Activated naive CD4-positive, alpha-beta T cell treated with anti-CD3 and anti-CD28 coated beads, Interleukin-2, amount 50 U/mL, for 72 hours (primary cell): ENCODE data around the gene CCL26. TPM values are rescaled to one million over a fixed set of nuclear protein-coding genes. Genes with fewer than 3 reads are reported as not detected.

Experiments
- ATAC-seq, 2 donors: fragments of 150-1000 bp; cut with Tn5 transposase; 2 replicates each; pipeline ENCODE4 v1.10.0; 2021; ENCODE audit warnings: mild to moderate bottlenecking in 2 of 2, moderate library complexity in 2 of 2
- DNase-seq, 2 donors: peaks; one replicate each; pipeline ENCODE4 v3.0.0; 2021 to 2022; ENCODE audit warnings: low spot score in 2 of 2
- H3K27ac Mint-ChIP-seq, 2 donors: one replicate each; pipeline ENCODE4 v1.8.0; 2022; ENCODE audit warnings: mild to moderate bottlenecking in 2 of 2, mixed read lengths in 2 of 2
- H3K36me3 Mint-ChIP-seq, 2 donors: one replicate each; pipeline ENCODE4 v1.8.0; 2022; ENCODE audit warnings: mixed read lengths in 2 of 2
- H3K9me3 Mint-ChIP-seq, 2 donors: one replicate each; pipeline ENCODE4 v1.8.0; 2022; ENCODE audit warnings: mixed read lengths in 2 of 2
- total RNA-seq, 2 donors: library from RNA; stranded (reverse); gene quantifications; one replicate each; pipeline ENCODE4 v1.2.3, GENCODE V29; 2022

The CCL26 gene
- total RNA-seq, 2 donors from 2014 or later = not detected

DNA sequence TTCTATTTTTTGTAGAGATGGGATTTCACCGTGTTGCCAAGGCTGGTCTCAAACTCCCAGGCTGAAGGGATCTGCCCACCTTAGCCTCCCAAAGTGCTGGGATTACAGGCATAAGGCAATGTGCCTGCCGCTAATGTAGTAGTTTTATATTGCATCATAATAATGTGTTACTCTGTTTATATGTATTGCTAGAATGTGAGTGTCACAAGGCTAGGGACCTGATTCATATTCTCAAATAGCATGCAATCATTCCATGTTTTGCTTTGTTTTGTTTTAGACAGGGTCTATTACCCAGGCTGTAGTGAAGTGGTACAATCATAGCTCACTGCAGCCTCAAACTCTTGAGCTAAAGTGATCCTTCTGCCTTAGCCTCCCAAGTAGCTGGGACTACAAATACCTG, 13.5 kb downstream of the CCL26 start:
- ATAC-seq (no peak), DNase-seq (no peak)
- no peaks in the 10 kb centered on the region for H3K36me3 Mint-ChIP-seq
- no peak overlapping the region for H3K27ac Mint-ChIP-seq
- H3K9me3 Mint-ChIP-seq = no peaks in the 10 kb centered on the region

DNA sequence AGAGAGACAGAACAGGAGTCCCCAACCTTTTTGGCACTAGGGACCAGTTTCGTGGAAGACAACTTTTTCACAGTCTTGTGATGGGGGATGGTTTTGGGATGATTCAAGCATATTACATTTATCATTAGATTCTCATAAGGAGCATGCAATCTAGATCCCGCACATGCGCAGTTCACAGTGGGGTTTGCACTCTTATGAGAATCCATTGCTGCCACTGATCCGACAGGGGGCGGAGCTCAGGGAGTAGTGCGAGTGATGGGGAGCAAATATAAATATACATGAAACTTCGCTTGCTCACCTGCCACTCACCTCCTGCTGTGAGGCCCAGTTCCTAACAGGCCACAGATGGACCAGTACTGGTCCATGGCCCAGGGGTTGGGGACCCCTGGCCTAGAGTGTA, 14.2 kb downstream of the CCL26 start:
- ATAC-seq (no peak), DNase-seq (no peak)
- no peaks in the 10 kb centered on the region for H3K9me3 Mint-ChIP-seq
- H3K36me3 Mint-ChIP-seq = no peaks in the 10 kb centered on the region
- no peak overlapping the region for H3K27ac Mint-ChIP-seq

DNA sequence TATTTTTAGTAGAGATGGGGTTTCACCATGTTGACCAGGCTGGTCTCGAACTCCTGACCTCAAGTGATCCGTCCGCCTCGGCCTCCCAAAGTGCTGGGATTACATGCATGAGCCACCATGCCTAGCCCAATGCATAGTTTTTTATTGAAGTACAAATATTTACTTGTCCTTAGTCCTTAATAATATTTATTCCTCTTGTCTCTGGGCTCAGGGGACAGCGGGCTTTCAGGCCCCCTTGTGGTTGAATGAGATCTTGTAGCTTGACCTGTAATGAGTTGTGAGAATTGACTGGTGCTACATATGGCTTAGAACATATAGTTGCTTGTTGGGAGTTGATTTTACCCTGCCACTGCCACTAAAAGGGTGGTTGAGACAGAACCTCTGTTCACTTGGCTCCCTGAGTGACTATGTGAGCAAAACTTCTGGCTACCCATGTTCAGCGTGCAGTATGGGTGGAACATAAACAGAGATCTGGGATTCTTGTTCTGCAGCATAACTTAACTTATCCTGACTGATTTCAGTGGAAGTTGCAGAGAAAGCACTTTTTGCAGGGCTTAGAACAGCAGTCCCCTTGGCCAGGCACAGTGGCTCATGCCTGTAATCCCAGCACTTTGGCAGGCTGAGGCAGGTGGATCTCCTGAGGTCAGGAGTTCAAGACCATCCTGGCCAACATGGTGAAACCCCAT, 14.9 kb downstream of the CCL26 start:
- H3K36me3 Mint-ChIP-seq = no peaks in the 10 kb centered on the region
- H3K27ac Mint-ChIP-seq = no peak overlapping the region
- no peak for DNase-seq
- no peak for ATAC-seq
- no peaks in the 10 kb centered on the region for H3K9me3 Mint-ChIP-seq

DNA sequence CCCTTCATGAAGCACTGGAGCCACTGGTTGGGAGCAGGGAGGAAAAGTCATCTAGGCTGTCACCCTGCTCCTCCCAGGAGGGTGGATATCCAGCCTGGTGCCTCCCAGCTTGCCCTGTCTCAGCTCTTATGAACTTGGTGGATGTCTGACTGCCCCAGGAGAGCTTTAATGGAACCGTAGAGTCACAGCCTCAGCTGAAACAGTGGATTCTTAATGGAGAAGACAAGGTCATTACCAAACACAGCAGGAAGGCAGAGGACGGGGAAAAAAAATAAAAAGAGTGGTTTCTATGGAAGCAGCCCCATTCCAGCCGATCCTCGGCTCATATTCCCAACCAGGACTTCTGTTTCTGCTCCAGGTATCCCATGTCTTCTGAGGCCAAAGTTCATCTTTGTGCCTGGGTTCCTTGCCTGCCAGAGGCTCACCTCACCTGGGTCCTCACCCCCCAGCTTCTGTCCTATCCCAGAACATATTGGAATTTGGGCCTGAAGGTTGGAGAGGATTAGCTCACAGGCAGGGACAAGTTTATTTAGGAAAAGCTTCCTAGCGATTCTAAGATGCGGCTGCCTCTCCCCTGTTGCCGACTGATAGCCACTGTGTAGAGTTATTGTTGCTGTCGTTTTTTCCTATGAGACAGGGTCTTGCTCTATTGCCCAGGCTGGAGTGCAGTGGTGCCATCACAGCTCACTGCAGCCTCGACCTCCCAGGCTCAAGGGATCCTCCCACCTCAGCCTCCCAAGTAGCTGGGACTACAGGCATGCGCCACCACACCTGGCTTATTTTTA, 15.6 kb downstream of the CCL26 start:
- ATAC-seq (no peak), DNase-seq (no peak)
- Mint-ChIP-seq H3K9me3 (no peaks in the 10 kb centered on the region), H3K27ac (no peak overlapping the region), H3K36me3 (no peaks in the 10 kb centered on the region)

DNA sequence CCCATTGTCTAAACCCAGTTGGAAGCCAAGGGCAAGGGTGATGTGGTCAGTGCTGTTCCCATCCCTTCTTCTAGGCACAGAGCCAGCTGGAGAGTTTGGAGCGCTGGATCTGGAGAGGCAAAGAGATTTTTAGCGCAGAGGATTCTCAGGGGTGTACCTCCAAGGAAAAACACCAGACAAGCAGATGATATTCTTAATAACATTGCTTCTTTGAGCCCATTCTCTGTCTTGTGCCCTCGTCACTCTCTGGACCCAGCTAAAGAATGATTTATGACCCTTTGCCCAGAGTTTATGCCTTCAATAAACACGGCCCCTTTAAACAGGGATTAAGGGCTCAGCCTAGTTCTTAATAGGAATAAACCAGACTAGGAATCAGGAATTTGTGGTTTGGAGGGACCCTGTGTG, 28.6 kb downstream of the CCL26 start:
- Mint-ChIP-seq H3K9me3 (no peaks in the 10 kb centered on the region), H3K36me3 (no peaks in the 10 kb centered on the region), H3K27ac (no peak overlapping the region)
- ATAC-seq = no peak
- DNase-seq = no peak

DNA sequence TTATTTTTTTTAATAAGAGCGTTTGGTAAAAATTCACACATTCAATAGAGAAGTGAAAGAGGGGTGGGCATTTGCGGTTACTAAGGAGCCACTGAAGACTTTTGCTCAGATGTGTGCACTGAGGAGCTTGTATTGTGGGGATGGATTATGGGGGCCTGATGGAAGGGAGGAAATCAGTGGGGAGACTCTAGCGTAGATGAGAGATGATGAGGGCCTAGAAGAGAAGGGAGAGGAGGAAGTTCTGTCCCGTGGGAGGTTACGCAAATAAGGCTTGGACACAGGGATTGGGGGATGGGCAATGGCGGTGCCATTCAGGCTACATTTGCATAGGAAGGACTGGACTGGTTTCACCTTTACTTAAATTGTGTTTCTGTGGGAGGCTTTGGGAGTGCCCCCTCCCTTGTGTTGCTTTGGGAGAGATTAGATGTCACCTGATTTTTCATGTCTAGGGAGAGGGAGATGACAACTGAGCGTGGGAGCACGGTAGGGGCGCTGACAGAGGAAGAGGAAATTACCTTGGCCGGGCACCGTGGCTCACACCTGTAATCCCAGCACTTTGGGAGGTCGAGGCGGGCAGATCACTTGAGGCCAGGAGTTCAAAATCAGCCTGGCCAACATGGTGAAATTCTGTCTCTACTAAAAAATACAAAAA, 31.0 kb downstream of the CCL26 start:
- Mint-ChIP-seq H3K36me3 (no peaks in the 10 kb centered on the region), H3K27ac (no peak overlapping the region), H3K9me3 (no peaks in the 10 kb centered on the region)
- no peak for DNase-seq
- no peak for ATAC-seq

DNA sequence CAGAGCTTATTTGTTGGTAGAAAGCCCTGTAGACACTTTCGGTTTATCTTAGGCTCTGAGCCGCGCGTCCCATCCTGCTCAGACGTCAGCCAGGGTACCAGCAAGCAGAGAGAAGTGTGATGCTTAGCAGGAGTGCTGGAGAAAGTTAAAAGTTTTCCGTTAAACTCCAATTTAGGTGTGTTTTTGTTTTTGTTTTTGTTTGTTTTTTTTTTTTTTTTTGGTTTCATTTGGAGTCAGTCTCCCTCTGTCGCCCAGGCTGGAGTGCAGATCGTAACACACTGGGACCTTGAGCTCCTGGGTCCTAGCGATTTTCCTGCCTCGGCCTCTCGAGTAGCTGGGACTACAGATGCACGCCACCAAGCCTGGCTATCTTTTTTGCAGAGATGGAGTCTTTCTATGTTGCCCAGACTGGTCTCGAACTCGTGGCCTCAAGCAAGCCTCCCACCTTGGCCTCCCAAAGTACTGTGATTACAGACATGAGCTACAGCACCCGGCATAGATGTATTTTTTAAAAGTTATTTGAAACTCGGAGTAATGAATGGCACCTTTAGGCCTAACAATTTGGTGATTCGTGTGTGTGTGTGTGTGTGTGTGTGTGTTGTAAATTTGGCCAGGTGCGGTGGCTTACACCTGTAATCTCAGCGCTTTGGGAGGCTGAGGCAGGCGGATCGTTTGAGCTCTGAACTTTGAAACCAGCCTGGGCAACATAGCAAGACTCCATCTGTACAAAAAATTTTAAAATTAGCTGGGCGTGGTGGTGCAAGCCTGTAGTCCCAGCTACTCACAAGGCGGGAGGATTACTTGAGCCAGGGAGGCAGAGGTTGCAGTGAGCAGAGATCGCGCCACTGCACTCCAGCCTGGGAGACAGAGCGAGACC, 32.0 kb downstream of the CCL26 start:
- peak overlapping the region; percentile 67 to 95 for H3K27ac Mint-ChIP-seq
- H3K36me3 Mint-ChIP-seq = no peaks in the 10 kb centered on the region
- no peak for ATAC-seq
- H3K9me3 Mint-ChIP-seq = no peaks in the 10 kb centered on the region
- no peak for DNase-seq

DNA sequence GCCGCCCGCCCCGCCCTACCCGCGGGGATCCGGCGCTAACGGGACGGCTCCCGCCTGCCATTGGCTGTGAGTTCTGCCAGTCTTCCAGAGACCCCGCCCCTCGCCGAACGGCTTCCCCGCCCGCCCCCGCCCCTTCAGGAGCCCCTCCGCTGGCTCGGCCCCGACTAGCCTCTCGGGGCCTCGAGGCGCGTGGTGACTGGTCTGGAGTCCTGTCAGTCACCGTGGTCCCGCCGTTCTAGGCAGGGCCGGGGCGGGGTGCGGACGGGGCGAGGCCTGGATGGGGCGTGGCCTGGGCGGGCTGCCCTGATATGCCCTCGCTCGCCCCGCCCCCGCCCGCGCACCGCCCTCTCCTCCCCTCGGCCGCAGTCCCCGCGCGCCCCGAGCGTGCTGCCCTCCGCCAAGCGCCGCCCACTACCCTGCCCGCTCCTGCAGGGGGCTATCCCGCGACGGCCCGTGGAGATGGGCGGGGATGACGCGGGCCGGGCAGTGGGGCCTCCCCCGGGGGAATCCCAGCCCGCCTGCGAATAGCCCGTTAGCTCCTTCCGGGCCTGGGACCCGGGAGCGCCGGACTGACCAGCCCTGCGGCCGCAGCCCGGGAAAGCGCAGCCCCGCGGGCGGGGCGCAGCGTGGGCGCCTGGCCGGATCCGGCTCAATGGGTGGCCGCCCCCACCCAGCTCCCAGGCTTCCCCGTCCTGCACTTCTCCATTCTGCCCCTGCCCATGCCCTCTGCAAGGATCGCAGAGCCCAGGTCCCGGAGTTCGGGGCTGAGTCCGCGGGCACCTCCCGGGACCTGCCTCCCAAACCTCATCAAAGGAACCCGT, 32.8 kb downstream of the CCL26 start:
- H3K27ac Mint-ChIP-seq = peak overlapping the region; percentile 82 to 95
- no peaks in the 10 kb centered on the region for H3K36me3 Mint-ChIP-seq
- H3K9me3 Mint-ChIP-seq = no peaks in the 10 kb centered on the region
- DNase-seq = peak; percentile 98 to 99
- peak; percentile 90 to 97 for ATAC-seq

DNA sequence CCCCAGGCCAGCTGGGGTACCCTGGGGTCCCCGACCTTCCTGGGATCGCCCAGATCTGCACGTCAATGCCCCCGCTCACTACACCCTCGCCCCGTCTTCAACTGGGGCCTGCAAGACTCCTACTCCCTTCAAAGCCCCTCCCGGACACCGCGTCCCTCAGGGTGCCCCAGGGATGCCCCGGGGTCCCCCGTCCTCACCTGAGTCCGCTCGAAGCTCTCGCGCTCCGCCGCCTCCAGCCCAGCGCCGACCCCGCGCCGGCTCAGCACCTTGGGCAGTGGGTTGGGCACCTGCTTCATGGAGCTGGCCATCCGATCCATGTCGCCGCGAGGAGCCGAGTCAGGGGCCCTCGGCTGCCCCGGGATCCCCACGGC, 33.4 kb downstream of the CCL26 start, which contains the start of gene HIP1:
Gene HIP1 (minus strand): TSS at position 338 of the 371 bp plus-strand sequence. CDS start 21 bp downstream, at position 317.
- Mint-ChIP-seq H3K27ac (peak within 1 kb of the TSS; percentile 82 to 95), H3K36me3 (no peaks in the 10 kb centered on the region), H3K9me3 (no peaks in the 10 kb centered on the region)
- no peak for DNase-seq
- no peak for ATAC-seq

DNA sequence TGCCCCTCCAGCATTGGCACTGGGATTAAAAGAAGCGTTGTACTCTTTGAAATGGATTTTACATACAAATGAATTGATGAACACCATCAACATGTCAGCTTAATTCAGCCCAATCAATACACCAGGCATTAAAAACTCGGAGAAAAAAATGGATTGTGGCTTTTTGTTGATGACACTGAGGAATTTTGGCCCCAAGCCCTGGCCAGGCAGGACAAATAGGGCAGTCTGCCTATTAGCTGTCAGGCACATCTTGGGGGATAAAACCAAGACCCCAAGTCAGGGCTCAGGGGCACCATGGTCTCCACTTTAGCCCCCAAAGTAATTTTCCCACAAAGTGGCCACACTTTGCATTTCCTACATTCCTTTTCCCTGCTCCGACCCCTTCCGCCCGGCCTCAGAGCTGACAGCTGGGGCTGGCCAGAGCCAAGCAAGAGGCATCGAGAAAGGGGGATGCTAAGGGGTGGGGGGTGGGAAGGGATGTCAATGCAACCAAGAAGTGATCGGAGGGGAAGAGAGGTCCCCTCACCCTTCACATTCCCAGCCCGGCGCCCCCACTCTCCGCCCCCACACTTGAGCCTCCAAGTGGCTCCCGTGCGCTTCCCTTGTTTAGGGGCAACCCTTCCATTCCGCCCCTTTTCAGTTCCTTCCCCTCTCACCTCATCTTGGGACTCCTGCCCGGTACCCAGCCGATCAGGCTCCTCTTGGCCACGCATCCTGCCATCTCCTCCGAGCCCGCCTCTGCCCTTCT, 34.0 kb downstream of the CCL26 start:
- Mint-ChIP-seq H3K27ac (peak overlapping the region in 1 of 2 donors; percentile 82), H3K36me3 (no peaks in the 10 kb centered on the region), H3K9me3 (no peaks in the 10 kb centered on the region)
- ATAC-seq (no peak), DNase-seq (no peak)

DNA sequence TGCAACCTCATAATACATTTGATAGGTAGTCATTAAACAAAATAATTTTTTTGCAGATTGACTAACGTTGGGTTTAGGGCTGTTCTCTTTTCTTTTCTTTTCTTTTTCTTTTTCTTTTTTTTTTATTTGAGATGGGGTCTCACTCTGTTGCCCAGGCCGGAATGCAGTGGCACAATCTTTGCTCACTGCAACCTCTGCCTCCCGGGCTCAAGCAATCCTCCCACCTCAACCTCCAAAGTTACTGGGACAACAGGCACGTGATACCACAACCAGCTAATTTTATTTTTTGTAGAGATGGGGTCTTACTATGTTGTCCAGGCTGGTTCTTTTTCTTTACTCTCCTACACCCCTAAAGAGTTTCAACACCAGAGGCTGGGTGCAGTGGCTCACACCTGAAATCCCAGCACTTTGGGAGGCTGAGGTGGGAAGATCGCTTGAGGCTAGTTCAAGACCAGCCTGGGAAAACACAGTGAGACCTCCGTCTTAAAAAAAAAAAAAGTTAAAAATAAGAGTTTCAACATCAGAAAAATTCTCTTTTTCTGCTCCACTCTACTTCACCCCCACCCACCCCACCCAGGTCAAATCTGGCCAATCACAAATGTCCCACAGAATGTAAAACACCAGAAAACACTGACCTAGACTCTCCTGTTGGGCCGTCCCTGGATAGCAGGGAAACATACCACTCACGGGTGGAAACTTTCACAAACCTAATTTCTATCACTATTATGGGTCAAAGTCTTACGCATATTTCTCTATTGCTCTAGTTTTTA, 36.2 kb downstream of the CCL26 start:
- Mint-ChIP-seq H3K36me3 (no peaks in the 10 kb centered on the region), H3K9me3 (no peaks in the 10 kb centered on the region), H3K27ac (no peak overlapping the region)
- no peak for DNase-seq
- no peak for ATAC-seq

DNA sequence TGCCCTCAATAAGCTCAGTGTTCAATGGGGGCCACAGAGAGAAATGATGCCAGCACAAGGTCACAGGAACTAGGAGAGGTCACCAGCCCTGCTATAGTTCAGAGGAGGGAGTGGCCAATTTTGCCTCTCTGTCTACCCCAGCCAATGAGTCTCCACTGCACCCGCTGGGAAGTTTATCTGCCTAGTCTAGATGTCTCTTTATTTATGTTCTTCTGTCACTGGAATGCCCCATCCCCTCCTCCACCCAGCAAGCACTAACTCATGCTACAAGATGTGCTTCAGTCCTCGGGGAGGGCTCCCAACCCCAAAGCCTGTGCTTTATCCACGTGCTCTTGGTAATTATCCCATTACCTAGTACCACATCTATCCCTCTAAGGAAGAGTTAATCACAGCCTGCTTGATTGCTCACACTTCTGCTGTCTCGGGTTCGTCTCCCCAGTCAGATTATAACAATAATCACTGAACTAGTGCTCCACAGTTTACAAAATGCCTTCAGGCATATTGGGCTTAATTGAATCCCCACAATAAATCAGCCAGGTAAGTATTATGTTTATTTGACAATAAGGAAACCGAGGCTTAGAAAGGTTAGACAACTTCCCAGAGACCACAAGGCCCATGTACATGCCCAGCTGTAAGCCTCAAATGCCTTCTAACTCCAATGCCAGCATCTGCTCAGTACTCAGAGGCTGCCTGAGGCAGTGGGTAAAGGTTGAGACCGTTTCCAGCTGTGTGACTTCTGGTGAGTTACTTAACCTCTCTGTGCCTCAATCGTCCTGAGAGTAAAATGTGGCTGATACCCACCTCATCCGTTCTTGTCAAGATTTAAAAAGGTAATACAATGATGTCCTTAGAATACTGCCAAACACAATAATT, 37.2 kb downstream of the CCL26 start:
- Mint-ChIP-seq H3K36me3 (no peaks in the 10 kb centered on the region), H3K27ac (no peak overlapping the region), H3K9me3 (no peaks in the 10 kb centered on the region)
- ATAC-seq (no peak), DNase-seq (no peak)

DNA sequence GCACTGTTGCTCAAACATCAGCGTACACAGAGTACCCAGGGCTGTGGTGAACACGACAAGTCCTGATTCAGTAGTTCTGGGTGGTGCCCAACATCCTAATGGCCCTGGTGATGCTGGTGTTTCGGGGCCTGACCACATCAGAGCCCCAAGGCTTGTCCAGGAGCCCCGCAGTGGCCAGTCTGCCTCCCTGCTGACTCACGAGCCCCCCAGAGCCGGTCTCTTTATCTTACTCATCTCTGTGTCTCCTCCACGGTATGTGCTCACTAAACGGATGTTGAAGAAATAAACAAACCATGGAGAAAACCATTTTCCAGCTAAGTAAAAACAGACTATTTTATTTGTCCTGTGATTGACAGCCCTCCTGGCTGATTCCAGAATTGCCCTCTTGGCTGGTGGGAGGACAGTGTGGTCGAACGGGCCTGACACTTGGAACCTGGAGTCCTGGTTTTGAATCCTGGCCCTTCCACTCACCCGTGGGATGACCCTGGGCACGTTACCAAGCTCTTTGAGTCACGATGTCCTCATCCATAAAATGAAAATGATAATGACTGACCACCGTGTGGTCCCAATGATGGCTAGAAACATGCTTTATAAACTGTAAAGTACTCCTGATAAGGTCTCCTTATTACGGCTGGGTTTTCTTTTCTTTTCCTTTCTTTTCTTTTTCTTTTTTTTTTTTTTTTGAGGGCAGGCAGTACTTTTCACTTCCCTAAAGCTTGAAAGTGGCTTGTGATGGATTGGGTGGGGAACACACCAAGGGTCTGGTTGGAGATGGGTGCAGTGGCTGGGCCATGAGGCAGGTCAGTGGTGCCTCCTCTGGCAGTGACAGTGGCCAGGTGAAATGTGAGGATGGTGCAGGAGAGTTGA, 39.0 kb downstream of the CCL26 start:
- Mint-ChIP-seq H3K36me3 (no peaks in the 10 kb centered on the region), H3K9me3 (no peaks in the 10 kb centered on the region), H3K27ac (no peak overlapping the region)
- DNase-seq (no peak), ATAC-seq (no peak)
